C4-2B (cell line): Measurements from ENCODE around the gene NHLRC2.

Experiments used
- CTCF ChIP-seq: fragments of 450-650 bp; conservative IDR thresholded peaks from 2 replicates; pipeline ENCODE4 v1.5.1; 2017; ENCODE audit warnings: mild to moderate bottlenecking
- ZFX ChIP-seq: fragments of 450-650 bp; IDR thresholded peaks from 2 replicates; pipeline ENCODE4 v1.6.1; 2017

GRCh38 chr10:113907166-113907565 lies 52.7 kb downstream of the NHLRC2 start:
- TF ChIP-seq CTCF = no peak
- no peak for TF ChIP-seq ZFX
